Stomach smooth muscle (tissue), 2 donors: Measurements from ENCODE around the gene GABRP.

Experiments
- H3K27ac ChIP-seq: one replicate; pipeline ENCODE4 v1.7.0; 2013; ENCODE audit warnings: mild to moderate bottlenecking, low read length, inconsistent platforms
- H3K27me3 ChIP-seq, 2 donors: one replicate each; pipeline ENCODE4 v1.7.0; 2013; ENCODE audit warnings: low read length in 2 of 2; ENCODE audit not compliant: insufficient read depth in 2 of 2, control insufficient read depth in 1 of 2
- H3K36me3 ChIP-seq, 2 donors: one replicate each; pipeline ENCODE4 v1.7.0; 2013; ENCODE audit warnings: low read length in 2 of 2; ENCODE audit not compliant: control insufficient read depth in 2 of 2, insufficient read depth in 2 of 2
- H3K4me1 ChIP-seq: one replicate; pipeline ENCODE4 v1.7.0; 2013; ENCODE audit warnings: low read length; ENCODE audit not compliant: control insufficient read depth, insufficient read depth
- H3K4me3 ChIP-seq, 2 donors: one replicate each; pipeline ENCODE4 v1.7.0; 2013; ENCODE audit warnings: low read length in 2 of 2
- H3K9ac ChIP-seq, 2 donors: one replicate each; pipeline ENCODE4 v1.7.0; 2013; ENCODE audit warnings: low read length in 2 of 2, mild to moderate bottlenecking in 1 of 2
- H3K9me3 ChIP-seq, 2 donors: one replicate each; pipeline ENCODE4 v1.7.0; 2013; ENCODE audit warnings: low read length in 2 of 2; ENCODE audit not compliant: control insufficient read depth in 2 of 2
- donor health status: healthy.
- donor health status: Pancreatic carcinoma.

The GABRP gene

DNA sequence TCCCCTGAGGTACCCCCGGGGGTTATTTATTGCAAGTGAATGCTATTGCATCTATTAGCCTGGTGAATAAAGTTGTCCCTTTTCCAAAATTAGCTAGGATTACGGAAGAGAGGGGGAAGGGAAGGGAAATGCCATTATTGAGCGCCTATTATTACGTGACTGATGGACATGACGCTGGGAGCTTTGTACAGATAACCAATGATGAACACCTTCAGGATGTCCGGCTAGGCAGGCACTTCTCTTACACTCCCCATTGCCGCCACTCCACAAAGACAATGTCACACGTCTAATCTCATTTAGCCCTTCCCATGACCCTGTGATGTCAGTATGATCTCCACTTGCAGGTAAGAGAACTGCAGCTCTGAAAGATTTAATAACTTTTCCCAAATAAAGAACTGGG is 9.4 kb downstream of the GABRP start:
- Histone ChIP-seq H3K4me1 (peaks cover 2% of the 10 kb centered on the region), H3K9ac (no peak overlapping the region), H3K27me3 (no peaks in the 10 kb centered on the region), H3K9me3 (no peaks in the 10 kb centered on the region), H3K4me3 (no peak overlapping the region), H3K36me3 (no peaks in the 10 kb centered on the region), H3K27ac (no peak overlapping the region)

DNA sequence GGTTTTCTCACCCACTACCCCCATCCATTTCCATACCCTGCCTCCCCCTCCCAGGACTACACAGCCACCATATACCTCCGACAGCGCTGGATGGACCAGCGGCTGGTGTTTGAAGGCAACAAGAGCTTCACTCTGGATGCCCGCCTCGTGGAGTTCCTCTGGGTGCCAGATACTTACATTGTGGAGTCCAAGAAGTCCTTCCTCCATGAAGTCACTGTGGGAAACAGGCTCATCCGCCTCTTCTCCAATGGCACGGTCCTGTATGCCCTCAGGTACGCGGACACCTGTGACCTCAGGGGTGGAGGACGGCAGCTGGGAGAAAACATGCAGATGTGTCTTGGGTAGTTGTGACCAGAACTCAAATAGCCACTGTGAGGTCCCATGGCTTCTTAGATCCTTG is 11.6 kb downstream of the GABRP start:
- Histone ChIP-seq H3K36me3 (no peaks in the 10 kb centered on the region), H3K9me3 (no peaks in the 10 kb centered on the region), H3K27me3 (no peaks in the 10 kb centered on the region), H3K4me3 (no peak overlapping the region), H3K4me1 (peaks cover 2% of the 10 kb centered on the region), H3K9ac (no peak overlapping the region), H3K27ac (no peak overlapping the region)

DNA sequence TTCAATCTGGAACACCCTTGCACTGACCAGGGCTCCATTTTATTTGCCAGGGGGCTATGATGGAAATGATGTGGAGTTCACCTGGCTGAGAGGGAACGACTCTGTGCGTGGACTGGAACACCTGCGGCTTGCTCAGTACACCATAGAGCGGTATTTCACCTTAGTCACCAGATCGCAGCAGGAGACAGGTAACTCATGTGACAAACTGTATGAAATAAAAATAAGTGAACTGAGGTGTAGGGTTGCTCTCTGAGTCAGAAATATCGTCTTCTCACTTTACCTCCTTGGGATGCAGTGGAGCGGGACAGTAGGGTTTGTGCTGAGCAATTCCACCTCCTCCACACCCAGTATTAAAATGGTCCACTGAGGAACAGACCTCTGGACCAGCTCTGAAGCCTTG is 22.1 kb downstream of the GABRP start:
- Histone ChIP-seq H3K9ac (no peak overlapping the region), H3K36me3 (no peaks in the 10 kb centered on the region), H3K4me3 (no peak overlapping the region), H3K4me1 (no peaks in the 10 kb centered on the region), H3K27me3 (no peaks in the 10 kb centered on the region), H3K9me3 (no peaks in the 10 kb centered on the region), H3K27ac (no peak overlapping the region)

DNA sequence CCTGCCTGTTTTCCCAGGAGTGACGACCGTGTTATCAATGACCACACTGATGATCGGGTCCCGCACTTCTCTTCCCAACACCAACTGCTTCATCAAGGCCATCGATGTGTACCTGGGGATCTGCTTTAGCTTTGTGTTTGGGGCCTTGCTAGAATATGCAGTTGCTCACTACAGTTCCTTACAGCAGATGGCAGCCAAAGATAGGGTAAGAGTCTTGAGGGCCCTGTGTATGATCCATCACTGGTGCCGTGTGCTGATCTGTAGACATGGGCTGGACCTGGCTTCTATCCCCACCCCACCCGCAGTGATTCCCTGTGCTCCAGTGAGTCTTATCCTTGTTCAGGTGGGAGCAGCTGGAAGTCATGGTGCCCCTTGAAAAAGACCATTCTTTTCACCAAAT is 26.0 kb downstream of the GABRP start:
- Histone ChIP-seq H3K9ac (no peak overlapping the region), H3K4me1 (no peaks in the 10 kb centered on the region), H3K27ac (no peak overlapping the region), H3K36me3 (no peaks in the 10 kb centered on the region), H3K27me3 (no peaks in the 10 kb centered on the region), H3K9me3 (no peaks in the 10 kb centered on the region), H3K4me3 (no peak overlapping the region)

DNA sequence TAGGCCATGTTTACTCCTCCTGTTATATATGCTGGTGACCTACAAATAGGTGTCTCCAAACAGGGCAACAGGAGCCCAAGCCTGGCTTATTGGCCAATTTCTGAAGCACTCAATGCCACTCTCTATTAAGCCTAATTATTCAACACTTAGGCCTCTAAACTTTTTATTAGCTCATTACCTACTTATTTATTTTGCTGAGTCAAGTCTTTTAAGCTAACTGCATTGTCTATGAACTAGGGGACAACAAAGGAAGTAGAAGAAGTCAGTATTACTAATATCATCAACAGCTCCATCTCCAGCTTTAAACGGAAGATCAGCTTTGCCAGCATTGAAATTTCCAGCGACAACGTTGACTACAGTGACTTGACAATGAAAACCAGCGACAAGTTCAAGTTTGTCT is 28.2 kb downstream of the GABRP start:
- Histone ChIP-seq H3K36me3 (no peaks in the 10 kb centered on the region), H3K27ac (no peak overlapping the region), H3K9ac (no peak overlapping the region), H3K4me1 (no peaks in the 10 kb centered on the region), H3K4me3 (no peak overlapping the region), H3K27me3 (no peaks in the 10 kb centered on the region), H3K9me3 (no peaks in the 10 kb centered on the region)

DNA sequence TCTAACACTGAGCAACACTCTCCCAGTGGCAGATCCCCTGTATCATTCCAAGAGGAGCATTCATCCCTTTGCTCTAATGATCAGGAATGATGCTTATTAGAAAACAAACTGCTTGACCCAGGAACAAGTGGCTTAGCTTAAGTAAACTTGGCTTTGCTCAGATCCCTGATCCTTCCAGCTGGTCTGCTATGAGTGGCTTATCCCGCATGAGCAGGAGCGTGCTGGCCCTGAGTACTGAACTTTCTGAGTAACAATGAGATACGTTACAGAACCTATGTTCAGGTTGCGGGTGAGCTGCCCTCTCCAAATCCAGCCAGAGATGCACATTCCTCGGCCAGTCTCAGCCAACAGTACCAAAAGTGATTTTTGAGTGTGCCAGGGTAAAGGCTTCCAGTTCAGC is 29.7 kb downstream of the GABRP start:
- H3K4me3 ChIP-seq = no peak overlapping the region
- no peak overlapping the region for H3K27ac ChIP-seq
- H3K9me3 ChIP-seq = no peaks in the 10 kb centered on the region
- H3K27me3 ChIP-seq = no peaks in the 10 kb centered on the region
- H3K4me1 ChIP-seq = no peaks in the 10 kb centered on the region
- no peaks in the 10 kb centered on the region for H3K36me3 ChIP-seq
- no peak overlapping the region for H3K9ac ChIP-seq

DNA sequence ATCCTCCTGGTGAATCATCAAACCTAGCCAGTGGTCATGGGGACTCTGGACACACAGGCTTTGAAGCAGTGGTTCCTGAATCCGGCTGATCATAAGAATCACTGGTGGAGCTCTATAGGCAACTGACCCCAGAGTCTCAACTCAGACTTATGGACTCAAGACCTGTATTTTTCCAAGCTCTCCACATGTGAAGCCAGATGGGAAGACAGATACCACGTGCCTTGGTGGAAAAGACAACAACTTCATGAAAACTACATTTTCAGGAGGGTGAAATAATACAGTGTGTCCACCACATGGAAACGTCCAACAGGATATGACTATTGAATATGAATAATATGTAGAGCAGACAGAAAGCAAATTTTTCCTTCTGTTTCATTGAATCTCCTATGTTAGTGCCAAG is 33.7 kb downstream of the GABRP start:
- Histone ChIP-seq H3K9me3 (no peaks in the 10 kb centered on the region), H3K4me3 (no peak overlapping the region), H3K36me3 (no peaks in the 10 kb centered on the region), H3K4me1 (no peaks in the 10 kb centered on the region), H3K27me3 (no peaks in the 10 kb centered on the region), H3K9ac (no peak overlapping the region), H3K27ac (no peak overlapping the region)

DNA sequence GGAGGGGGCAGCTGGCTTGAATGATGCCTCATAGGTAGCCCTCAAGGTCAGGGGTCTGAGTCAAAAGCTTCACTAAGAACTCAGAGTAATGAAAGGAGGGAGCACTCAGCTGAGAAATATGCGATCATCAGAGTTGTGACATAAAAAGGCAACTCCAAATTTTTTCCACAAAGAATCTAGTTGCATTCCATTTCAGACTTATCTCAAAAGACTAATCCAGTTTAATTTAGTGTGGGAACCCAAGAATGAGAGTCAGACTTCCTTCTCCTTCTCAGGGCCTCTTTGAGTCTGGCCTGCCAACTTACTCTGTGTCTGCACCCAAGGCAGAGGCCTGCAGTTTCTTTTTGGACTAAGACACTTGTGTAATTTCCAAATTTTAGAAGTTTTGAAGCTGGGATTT is 34.7 kb downstream of the GABRP start:
- Histone ChIP-seq H3K27ac (no peak overlapping the region), H3K9ac (no peak overlapping the region), H3K4me3 (no peak overlapping the region), H3K9me3 (no peaks in the 10 kb centered on the region), H3K36me3 (no peaks in the 10 kb centered on the region), H3K27me3 (no peaks in the 10 kb centered on the region), H3K4me1 (no peaks in the 10 kb centered on the region)

DNA sequence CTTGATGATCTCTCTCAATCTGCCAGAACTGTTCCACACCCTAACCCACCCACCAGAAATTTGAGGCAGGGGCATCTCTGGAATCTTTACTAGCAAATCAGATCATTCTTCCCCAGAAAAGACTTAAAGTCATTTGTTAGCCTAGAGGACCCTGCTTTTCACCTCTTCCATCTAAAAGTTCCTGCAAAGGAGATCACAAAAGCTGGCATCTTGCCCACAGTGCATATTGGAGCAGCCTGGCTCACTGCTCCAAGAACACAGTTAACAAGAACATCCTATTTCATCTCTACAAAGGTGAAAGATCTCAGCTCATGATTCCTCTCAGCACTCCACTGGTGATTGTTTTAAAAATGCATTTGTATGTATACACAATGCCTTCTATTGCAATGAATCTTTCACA is 36.3 kb downstream of the GABRP start:
- Histone ChIP-seq H3K27ac (no peak overlapping the region), H3K4me1 (no peaks in the 10 kb centered on the region), H3K4me3 (no peak overlapping the region), H3K9ac (no peak overlapping the region), H3K9me3 (no peaks in the 10 kb centered on the region), H3K36me3 (no peaks in the 10 kb centered on the region), H3K27me3 (no peaks in the 10 kb centered on the region)

DNA sequence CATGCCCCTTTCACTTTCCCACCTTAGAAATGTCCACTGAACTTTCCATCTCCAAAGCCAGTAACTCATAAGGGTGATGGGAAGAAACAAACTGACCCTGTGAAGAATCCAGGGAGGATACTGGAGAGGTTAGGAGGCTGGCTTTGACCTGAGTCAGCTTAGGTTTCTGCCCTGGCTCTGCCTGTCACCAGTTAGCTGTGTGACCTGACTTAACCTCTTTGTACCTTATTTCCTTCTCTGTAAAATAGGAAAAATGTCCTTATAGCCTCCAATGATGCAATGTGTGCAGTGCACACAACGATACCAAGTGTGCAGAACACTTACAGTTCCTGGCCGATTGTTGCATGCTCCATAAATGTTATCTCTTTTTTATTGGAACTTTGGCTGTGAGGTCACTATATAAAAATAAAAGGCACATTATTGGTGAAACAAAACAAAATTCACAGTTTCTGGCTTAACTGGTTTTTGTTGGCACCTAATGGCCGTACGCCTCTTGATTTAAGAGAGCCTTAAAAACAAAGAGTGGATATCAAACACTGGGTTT is 37.8 kb downstream of the GABRP start:
- Histone ChIP-seq H3K4me3 (no peak overlapping the region), H3K27ac (no peak overlapping the region), H3K27me3 (no peaks in the 10 kb centered on the region), H3K9ac (no peak overlapping the region), H3K4me1 (no peaks in the 10 kb centered on the region), H3K36me3 (no peaks in the 10 kb centered on the region), H3K9me3 (peaks cover 0 to 2% of the 10 kb centered on the region in 2 donors)

DNA sequence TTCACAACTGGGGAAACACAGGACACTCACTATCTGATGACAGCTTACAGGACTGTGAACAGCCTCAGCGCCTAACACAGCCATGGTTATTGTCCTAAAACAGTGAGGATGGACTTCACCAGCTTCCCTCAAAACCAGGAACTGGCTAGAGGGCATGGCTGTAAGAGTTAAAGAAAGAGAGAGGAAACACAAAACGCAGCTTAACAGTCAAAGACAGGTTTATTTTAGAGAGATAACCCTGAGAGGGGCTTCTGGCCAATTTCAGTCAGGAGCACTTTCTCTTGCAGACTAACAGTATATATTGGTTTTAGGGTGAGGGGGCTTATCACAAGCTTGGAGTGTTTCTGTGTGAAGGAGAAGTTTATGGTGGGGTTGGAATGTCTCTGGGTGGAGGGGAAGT is 42.6 kb downstream of the GABRP start:
- H3K27me3 ChIP-seq = no peaks in the 10 kb centered on the region
- no peak overlapping the region for H3K9ac ChIP-seq
- peaks cover 0 to 2% of the 10 kb centered on the region in 2 donors for H3K9me3 ChIP-seq
- no peaks in the 10 kb centered on the region for H3K36me3 ChIP-seq
- no peaks in the 10 kb centered on the region for H3K4me1 ChIP-seq
- no peak overlapping the region for H3K27ac ChIP-seq
- no peak overlapping the region for H3K4me3 ChIP-seq
